OCI-LY3 (cell line): Measurements from ENCODE around the gene ERLEC1.

Experiments used
- CTCF ChIP-seq: fragments of 200-600, 300-600 bp; sonication (generic); IDR thresholded peaks from 2 replicates; pipeline ENCODE4 v1.5.1; 2014; ENCODE audit warnings: antibody characterized with exemption, low read length, low read depth
- EZH2phosphoT487 ChIP-seq: fragments of 200-600 bp; shearing (Covaris generic); IDR thresholded peaks from 2 replicates; pipeline ENCODE4 v1.6.1; 2018; ENCODE audit warnings: antibody characterized with exemption, mixed run types, low read depth

- no peak for TF ChIP-seq CTCF
- TF ChIP-seq EZH2phosphoT487: no peak
Measured at GRCh38 chr2:53826587-53827397, 39.9 kb downstream of the ERLEC1 start.
